Tongue (tissue), 2 donors: ENCODE data around the gene YY1. TPM values are rescaled to one million over a fixed set of nuclear protein-coding genes. Genes with fewer than 3 reads are reported as not detected.
"Not testable (repeated sequence)": the region's sequence is repeated elsewhere in the genome, so short reads cannot be mapped to it uniquely, and the experiment has no call there.

Experiments used
- DNase-seq: peaks from one replicate; pipeline ENCODE4 v3.0.0-alpha.2; 2015
- total RNA-seq: library from RNA; depleted of rRNA; stranded (reverse); fragments of >200 nt; gene quantifications from one replicate; pipeline ENCODE4 v1.2.3, GENCODE V29; 2014

Gene YY1
- total RNA-seq, 1 donor from 2014 or later, result 57.2 TPM

DNA sequence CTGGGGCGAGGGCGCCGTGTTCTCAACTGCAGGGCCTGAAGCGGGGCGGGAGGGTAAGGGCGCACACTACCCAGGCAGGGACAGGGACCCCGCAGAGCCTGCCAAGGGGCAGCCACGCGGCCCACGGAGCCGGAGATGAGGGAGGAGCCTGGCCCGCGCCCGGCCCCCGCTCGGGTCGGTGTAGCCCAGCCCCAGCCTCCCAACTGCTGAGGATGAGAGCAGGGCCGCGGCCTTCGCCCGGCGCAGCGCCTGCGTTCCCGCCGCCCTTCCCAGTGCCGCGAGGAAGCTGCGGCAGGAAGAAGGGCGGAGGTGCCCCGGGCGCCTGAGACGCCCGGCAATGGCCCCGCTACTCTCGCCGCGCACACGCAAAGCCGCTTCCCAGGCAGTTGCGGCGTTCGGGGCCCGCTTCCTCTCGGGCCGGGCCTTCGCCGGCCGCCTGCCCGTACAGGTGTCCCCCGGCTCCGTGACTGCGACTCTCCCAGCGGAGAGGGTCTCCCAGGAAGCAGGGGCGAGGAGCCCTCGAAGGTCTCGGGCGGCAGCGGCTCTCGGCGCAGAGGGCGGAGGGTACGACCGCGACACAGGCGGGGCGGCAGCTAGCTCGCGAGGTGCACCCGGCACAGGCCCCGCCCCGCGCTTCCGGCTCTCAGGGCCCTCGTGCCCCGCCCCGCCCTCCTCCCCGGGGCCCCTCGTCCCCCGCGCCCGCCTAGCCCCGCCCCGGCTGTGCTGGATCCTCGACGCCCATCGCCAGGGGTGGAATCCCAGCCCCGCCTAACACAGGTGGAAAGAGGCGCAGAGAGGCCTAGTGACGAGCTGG is 24.8 kb upstream of the YY1 start:
- peak; percentile 95 for DNase-seq

DNA sequence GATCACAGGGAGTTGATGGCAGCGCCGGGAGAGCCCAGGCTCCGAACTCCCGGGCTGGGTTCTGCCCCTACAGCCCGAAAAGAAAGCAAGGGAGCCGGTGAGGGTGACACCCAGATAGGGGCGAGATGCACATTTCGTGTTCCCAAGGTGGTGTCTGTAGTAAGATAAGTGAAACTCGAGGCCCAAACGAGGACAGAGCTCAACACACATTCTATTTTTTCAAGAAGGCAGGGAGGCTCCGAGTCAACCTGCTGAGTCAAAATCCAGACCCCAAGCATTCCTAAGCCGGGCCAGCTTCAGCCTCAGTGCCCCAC is 24.2 kb upstream of the YY1 start:
- DNase-seq, result no peak

DNA sequence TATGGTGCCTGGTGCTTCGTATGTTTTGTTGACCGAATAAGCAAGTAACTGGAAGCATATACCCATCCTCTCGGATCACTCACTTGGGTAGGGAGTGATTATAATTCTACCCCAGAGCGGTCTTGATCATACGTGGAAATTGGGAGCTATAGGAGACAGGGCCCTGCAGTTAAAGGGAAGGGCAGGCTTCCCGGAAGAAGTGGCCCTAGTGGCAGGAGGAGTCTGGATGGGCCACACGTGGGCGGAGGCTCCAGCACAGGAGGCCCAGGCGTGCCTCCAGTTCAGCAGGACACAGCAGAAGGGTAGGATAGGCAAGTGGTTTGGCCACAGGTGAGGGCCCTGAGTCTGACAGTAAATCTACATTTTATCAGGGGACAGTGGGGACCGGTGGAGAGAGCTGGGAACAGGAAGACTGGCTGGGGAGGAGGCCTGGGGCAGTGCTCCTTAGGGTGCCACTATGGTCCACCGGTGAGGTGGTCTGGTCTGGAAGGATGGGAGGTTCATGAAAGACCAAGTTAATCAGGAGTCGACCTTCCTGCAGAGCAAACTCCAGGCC is 23.5 kb upstream of the YY1 start:
- DNase-seq, result no peak

DNA sequence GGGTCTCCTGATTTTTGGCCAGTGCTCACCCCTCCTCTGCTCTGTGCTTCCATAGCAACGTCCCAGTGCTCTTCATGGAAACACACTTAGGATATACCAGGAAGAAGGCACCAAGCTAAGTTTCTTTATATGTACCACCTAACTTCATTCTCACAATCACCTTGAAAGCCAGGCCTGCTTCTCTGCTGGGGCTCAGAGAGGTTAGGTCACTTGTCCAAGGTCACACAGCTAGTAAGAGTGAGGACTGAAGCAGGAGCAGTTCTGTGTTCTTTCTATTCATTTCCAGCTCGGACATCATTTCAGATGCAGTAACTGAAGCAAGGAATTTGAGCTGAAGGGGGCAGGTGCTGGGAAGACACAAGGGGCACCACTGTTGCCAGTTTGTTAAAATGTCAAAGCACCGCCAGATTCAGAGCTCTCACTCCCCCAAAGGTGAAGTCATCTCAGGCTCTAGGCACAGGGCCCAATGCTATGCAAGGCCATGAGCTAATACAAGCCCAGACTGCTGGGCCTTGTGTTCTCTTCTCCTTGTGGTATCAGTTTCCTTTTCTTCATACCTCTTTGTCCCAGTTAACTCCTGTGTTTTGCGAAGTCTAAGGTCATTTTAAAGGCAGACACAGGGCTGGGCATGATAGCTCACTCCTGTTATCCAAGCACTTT is 19.7 kb upstream of the YY1 start:
- DNase-seq, result peak; percentile 13

DNA sequence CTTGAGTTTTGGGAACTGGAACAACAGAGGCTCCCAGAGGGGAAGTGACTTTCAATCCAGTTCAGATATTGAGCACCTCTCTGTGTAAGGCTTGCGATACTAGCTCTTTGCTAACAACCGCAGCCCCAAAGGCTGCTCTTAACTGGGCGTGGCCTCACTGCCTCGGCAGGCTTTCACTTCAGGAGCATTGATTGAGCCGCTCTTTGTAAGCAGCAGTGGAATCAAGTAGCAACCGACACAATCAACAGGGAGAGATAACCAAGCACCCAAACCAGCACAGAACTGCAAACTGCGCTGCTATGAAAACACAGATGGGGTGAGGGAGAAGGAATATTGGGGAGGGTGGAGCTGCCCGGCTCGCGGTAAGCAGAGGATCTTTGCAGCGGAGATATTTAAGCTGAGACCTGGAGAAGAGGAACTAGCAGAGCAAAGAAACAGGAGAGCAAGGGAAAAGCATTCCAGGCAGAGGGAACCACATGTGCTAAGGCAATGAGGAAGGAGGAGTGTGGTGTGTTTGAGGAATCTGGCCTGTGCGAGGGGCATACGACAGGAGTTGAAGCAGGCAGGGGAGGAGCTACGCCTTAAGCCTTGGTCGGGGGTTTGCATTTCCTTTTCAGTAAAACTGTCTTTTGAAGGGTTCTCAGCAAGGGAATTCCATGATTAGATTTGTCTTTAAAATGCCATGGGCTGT is 17.3 kb upstream of the YY1 start:
- DNase-seq, result peak; percentile 66

DNA sequence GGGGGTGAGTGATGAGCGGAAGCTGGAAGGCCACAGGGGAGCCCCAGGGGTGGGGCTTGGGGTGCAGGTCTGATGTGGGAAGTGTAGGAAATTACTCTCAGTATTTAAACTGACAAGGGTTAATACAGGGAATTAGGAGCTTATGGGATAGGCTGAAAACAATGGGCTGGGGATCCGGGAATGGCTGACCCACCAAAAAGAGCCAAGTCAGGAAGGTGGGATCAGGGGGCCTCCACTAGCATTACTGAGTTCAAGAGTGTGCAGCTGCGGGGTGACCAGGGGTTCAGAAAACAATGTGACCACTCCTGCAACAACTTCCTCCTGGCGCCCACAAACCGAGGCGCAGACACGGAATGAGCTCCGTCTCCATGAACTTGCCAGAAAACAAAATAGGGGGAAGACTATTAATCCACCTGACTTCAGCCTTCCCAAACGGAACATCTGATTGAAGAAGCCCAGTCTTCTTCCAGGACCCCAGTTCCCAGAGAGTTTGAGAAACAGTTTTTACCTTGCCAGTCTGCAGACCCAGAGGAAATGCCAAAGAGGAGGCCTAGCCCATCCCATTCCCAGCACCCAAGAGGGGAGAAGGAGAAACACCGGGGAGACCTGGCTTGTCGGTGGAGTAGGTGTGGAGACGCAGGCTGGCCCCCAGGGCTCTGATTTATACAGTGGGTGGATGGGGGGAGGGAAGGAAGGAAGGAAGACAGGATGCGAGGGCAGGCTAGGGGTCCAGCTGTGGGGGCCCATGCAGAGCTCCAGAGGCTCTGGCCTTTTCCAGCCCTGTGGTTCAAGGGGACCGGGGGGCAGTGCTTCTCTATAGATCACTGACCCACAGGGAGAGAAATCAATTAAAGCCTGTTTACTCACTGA is 16.5 kb upstream of the YY1 start:
- peak; percentile 10 for DNase-seq

DNA sequence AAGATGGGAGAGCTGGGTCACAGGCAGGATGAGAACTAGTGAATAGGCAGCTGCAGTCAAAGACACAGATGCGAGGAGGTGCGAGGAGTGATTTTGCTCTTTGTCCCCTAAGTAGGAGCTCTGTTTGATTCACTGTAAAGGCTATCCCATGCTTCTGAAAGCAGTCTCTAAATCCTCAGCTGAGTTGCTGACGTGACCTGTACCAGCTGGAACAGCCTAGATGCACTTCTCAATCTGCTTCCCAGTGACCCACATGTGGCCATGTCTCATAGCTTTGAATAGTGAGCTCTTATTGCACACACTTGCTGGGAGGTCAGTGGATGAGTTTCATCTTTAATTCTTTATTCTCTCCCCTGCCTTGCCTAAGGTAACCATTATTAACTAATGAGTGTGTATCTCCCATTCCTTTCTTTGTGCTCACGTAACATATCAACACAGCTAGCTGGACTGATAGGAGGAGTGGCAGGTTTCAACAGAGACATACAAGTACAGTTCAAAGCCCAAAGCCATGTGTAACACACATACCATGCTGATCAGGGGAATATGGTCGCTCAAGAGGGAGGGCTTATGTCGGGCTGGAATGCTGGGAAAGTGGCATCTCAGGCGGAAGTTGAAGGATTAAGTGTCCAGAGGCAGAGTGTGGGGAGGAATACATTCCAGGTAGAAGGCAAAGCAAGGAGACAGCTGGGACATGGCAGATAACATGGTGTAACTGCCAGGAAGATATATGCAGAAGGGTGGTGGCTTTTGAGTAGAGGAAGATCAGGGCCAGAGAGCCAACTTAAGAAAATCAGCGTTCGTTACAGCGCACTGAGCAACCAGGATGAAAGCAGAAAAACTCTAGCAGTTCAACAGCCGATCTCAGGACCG is 15.4 kb upstream of the YY1 start:
- peak; percentile 54 for DNase-seq

DNA sequence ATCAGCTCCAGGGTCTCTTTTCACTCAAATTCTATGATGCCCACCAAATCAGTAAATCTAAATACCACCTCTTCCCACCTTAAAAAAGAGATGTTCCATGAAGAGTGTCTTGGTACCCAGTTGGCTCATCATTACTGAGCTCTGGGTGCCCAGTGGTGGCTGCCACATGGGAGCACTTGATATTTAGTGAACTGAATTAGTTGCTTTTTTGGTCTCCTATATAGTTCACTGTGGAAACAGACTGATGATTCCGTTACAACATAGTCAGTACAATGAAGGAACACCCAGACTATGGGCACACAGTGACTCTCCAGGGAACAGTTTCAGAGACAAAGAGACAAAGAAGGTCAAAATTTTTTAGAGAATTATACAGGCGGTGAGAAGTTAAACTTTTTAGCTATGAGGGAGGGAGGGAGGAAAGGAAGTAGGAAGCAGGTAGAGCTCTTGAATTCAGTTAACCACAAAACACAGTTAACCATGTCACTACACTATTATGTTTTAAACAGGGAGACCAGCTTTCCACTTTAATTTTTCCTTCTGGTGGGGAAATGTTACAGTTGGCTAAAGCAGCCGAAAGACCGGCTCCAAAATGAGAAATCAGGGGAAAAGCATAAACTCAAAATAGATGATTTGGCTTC is 14.6 kb upstream of the YY1 start:
- no peak for DNase-seq

DNA sequence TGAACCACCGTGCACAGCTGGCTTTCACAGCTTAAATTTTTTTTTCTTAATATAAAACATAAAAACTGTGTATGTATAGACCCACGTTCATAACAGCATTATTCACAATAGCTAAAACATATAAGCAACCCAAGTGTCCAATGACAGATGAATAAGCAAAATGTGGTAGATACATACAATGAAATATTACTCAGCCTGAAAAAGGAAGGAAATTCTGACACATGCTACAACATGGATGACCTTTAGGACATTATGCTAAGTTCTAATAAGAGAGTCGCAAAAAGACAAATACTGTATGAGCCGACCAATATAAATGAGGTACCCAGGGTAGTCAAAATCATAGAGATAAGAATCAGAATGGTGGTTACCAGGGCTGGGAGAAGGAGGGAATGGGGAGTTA is 13.8 kb upstream of the YY1 start:
- no peak for DNase-seq

DNA sequence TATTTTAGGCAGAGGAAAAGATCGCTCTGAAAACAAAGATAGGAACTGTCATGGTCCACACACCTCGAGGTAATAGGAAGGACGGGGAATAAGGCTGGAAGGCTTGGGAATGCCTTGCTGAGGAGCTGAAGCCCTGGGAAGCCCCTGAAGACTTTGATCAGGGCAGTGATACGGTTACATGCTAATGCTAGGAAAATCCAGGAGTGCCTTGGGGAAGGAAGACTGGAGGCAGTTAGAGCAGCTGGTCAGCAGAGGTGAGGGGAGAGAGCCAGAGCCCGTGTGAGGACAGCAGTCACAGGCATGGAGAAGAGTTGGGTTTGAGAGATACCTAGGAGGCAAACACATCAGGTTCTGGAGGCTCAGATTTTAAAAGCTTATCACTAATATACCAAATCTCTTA is 8.6 kb upstream of the YY1 start:
- no peak for DNase-seq

DNA sequence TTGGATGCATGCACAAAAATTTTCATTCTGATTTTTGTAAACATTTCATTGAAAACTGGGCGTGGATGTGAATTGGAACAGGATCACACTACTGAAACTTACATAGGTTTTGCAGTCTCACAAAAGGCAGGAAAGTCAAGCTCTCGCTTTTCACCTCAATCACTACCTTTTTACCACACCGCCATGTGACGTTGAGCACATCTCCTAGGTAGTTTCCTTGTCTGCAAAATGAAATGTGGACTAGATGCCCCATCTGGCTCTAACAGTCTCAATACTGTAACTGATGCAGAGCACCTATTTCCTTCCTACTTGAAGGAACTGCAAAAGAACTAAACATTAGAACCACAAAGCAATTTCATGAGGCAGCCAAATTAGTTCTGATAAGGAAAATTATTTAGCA is 4.4 kb upstream of the YY1 start:
- no peak for DNase-seq

DNA sequence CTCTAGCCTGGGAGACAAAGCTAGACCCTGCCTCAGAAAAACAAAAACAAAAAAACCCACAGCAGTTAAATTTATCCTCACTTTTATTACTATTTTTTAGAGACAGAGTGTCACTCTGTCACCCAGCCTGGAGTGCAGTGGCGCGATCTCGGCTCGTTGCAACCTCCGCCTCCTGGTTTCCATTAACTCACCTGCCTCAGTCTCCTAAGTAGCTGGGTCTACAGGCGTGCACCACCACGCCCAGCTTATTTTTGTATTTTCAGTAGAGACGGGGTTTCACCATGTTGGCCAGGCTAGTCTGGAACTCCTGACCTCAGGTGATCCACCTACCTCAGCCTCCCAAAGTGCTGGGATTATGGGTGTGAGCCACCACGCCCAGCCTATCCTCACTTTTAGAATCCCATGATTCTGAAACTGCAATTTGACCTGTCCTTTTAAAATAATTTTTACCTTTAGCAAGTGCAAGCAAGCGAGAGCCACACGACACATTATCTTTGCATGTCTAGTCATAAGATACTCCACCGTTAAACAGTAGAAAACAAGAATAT is 2.6 kb upstream of the YY1 start:
- DNase-seq, result not testable (repeated sequence)

DNA sequence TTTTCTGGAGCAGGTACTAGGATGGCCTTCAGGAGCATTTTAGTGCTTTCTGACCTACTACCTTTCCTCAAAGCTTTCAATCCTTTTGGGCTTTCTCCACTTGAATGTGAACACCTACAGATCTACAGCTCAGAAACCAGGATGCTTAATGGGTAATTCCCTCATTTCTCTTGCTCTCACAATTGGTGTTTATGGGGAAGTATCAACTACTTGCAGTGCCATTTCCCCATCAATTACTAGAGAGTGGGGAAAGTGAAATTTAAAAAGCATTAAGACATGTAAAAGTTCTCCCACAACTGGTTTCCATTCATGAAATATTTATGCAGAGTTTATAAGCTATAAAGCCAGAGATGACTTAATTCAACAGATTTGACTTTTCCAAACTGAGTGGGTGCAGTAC is 2.1 kb upstream of the YY1 start:
- no peak for DNase-seq

DNA sequence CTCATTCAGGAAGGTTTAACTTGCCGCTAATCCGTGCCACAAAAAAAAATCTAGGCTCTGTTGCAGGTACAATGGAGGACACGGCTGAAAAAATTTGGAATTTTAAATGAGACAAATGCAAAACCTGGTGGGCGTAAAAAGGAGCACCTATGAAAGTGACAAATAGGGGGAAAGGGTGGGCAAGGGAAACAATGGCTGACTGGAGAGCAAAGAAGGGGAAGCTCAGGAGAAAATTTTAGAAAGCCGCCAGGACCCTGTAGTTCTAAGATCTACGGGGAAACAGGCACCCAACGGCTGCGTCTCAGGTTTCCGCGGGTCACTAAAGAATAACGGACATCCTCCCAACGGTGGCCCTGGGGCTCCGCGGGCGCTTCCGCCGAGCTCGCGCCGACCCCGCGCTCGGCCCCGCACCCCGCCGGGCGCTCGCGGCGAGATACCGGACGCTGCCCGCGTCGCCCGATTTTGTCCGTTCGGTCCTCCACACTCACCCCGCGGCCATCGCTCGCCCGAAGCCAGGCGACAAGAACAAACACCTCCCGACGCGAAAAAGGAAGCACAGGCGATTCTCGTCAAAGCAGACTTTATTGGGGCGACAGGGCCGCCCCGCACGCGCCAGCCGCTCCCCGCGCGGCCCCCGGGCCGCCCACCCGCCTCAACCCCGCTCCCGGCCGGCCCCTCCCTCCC is 1.1 kb upstream of the YY1 start:
- DNase-seq, result peak; percentile 71

DNA sequence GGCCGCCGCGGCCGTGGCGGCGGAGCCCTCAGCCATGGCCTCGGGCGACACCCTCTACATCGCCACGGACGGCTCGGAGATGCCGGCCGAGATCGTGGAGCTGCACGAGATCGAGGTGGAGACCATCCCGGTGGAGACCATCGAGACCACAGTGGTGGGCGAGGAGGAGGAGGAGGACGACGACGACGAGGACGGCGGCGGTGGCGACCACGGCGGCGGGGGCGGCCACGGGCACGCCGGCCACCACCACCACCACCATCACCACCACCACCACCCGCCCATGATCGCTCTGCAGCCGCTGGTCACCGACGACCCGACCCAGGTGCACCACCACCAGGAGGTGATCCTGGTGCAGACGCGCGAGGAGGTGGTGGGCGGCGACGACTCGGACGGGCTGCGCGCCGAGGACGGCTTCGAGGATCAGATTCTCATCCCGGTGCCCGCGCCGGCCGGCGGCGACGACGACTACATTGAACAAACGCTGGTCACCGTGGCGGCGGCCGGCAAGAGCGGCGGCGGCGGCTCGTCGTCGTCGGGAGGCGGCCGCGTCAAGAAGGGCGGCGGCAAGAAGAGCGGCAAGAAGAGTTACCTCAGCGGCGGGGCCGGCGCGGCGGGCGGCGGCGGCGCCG is 381 bp downstream of the YY1 start:
- peak; percentile 6 for DNase-seq

DNA sequence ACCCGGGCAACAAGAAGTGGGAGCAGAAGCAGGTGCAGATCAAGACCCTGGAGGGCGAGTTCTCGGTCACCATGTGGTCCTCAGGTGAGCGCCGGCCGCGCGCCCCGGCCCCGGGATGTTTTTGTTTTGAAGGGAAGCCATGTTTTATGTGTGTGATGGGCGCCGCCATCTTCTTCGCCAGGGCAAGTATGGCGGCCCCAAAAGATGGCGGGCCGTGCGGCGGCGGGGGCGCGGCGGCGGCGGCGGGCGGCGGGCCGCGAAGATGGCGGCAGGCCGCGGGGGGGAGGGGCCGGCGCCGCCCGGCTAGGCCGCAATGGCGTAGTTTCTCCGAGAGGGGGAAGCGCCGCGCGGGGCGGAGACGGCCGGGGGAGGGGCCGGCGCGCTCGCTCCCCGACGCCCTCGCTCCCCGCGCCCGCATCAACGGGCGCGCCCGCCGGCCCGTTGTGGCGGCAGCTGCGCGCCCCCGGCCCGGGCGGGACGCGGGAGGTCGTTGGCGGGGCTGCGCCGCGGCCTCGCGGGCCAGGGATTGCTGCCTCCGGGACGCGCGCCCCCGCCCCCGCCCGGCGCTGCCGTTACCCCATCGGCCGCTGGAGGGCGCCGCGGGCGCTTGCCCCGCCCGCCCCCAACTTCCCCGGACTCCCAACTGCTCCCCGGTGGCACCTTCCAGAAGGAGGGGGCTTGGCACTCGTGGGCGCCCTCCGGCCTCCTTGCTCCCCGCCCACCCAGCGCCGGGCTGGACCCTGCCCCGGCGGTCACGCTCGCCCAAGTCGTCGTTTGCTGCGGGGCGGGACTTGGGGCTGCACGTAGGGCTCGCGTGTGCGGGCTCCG is 1.1 kb downstream of the YY1 start:
- peak; percentile 92 for DNase-seq

DNA sequence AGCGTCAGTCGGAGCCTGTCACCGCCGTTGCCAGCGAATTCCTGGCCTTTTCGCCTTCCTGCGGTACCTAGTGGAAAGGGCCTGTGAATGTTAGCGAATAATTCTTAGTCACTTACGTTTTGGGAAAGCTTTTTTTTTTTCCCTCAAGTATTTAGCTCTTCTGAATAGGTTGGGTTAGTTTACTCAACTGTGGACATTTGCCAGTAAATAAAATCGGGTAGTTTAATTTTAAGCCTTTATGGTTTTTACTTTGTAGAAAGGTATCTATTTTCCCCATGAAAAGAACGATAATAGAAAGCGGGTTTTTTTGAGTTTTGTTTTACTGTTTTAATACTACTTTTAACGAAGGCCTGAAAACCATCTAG is 1.7 kb downstream of the YY1 start:
- no peak for DNase-seq

DNA sequence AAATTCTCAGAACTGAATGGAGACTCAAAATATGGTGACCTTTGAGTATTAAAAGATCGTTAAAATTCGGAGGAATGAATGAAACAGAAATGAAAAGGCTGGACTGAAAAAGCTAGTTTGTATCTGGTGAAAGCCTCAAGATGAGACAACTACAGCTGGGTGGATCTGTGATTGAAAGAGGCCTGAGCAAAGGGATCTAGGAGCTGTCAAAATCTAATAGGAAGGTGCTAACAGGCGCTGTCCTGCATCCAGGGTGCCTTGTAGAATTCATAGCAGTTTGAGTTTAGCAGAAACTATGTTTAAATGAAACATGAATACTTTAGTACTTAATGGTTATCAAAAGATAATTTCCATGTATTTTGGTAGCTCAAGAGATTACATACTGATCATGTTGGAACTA is 2.3 kb downstream of the YY1 start:
- DNase-seq, result peak; percentile 13
